Subcutaneous abdominal adipose tissue (tissue), 5 donors: ENCODE results near the gene FKBP2.
A peak's percentile ranks its signal among the peaks of the same experiment; 100 is the strongest.

Experiments
- H3K27ac ChIP-seq: one replicate; pipeline ENCODE4 v1.7.0; 2013; ENCODE audit warnings: low read depth, mild to moderate bottlenecking, inconsistent platforms, low read length, moderate library complexity
- H3K27me3 ChIP-seq, 5 donors: one replicate each; pipeline ENCODE4 v1.7.0; 2013; ENCODE audit warnings: low read length in 5 of 5, inconsistent platforms in 1 of 5; ENCODE audit not compliant: control insufficient read depth in 5 of 5, insufficient read depth in 4 of 5
- H3K36me3 ChIP-seq, 5 donors: one replicate each; pipeline ENCODE4 v1.7.0; 2013; ENCODE audit warnings: low read length in 5 of 5; ENCODE audit not compliant: control insufficient read depth in 5 of 5, insufficient read depth in 5 of 5
- H3K4me1 ChIP-seq, 5 donors: one replicate each; pipeline ENCODE4 v1.7.0; 2013; ENCODE audit warnings: low read length in 5 of 5, mild to moderate bottlenecking in 3 of 5, moderate library complexity in 1 of 5; ENCODE audit not compliant: control insufficient read depth in 5 of 5, insufficient read depth in 5 of 5
- H3K4me3 ChIP-seq, 5 donors: one replicate each; pipeline ENCODE4 v1.7.0; 2013; ENCODE audit warnings: low read length in 5 of 5, low read depth in 1 of 5
- H3K9ac ChIP-seq, 5 donors: one replicate each; pipeline ENCODE4 v1.7.0; 2013; ENCODE audit warnings: low read length in 5 of 5, mild to moderate bottlenecking in 4 of 5, moderate library complexity in 3 of 5
- H3K9me3 ChIP-seq, 5 donors: one replicate each; pipeline ENCODE4 v1.7.0; 2013; ENCODE audit warnings: low read length in 5 of 5; ENCODE audit not compliant: control insufficient read depth in 5 of 5
- donor health status: healthy.
- donor health status: healthy.
- donor health status: healthy.
- donor health status: healthy.
- donor health status: healthy.

The FKBP2 gene

GRCh38 chr11:64206457-64207255 lies 34.2 kb upstream of the FKBP2 start, which contains the start of gene FERMT3:
Gene FERMT3, plus strand, starts transcription at chr11:64206721. Its CDS starts 644 bp downstream, at chr11:64207365.
- peaks cover 2 to 47% (median 31%) of the 10 kb centered on the region in 5 donors for H3K36me3 ChIP-seq

GRCh38 chr11:64207256-64208085 lies 33.4 kb upstream of the FKBP2 start:
- H3K9ac ChIP-seq: peak overlapping the region in 4 of 5 donors; percentile 72 to 85 (median 79)
- peak overlapping the region; percentile 59 to 67 (median 63) for H3K4me3 ChIP-seq
- H3K27me3 ChIP-seq: no peaks in the 10 kb centered on the region
- H3K4me1 ChIP-seq: peaks cover 0 to 47% (median 32%) of the 10 kb centered on the region in 5 donors
- H3K9me3 ChIP-seq: no peaks in the 10 kb centered on the region
- peaks cover 0 to 48% (median 30%) of the 10 kb centered on the region in 5 donors for H3K36me3 ChIP-seq
- H3K27ac ChIP-seq: peak overlapping the region; percentile 75

More at GRCh38 chr11:64206457-64207255, 34.2 kb upstream of the FKBP2 start, which contains the start of gene FERMT3:
- H3K27me3 ChIP-seq: no peaks in the 10 kb centered on the region
- H3K27ac ChIP-seq: peak within 1 kb of the TSS; percentile 75
- peaks cover 0 to 47% (median 32%) of the 10 kb centered on the region in 5 donors for H3K4me1 ChIP-seq
- peak within 1 kb of the TSS; percentile 59 to 67 (median 63) for H3K4me3 ChIP-seq
- H3K9ac ChIP-seq: peak within 1 kb of the TSS in 4 of 5 donors; percentile 72 to 85 (median 79)
- H3K9me3 ChIP-seq: no peaks in the 10 kb centered on the region

- Histone ChIP-seq H3K4me1 (peaks cover 0 to 47% (median 32%) of the 10 kb centered on the region in 5 donors), H3K27ac (peak overlapping the region; percentile 54), H3K27me3 (no peaks in the 10 kb centered on the region), H3K9ac (peak overlapping the region in 4 of 5 donors; percentile 55 to 85 (median 73)), H3K36me3 (peaks cover 0 to 43% (median 23%) of the 10 kb centered on the region in 5 donors), H3K4me3 (peak overlapping the region in 4 of 5 donors; percentile 59 to 67 (median 64)), H3K9me3 (no peaks in the 10 kb centered on the region)
These were observed 32.7 kb upstream of the FKBP2 start for GRCh38 chr11:64208086-64208795.

- Histone ChIP-seq H3K4me1 (peaks cover 0 to 47% (median 32%) of the 10 kb centered on the region in 5 donors), H3K4me3 (peak overlapping the region in 1 of 5 donors; percentile 66), H3K9ac (peak overlapping the region in 1 of 5 donors; percentile 85), H3K27me3 (no peaks in the 10 kb centered on the region), H3K36me3 (peaks cover 0 to 35% (median 15%) of the 10 kb centered on the region in 5 donors), H3K27ac (peak overlapping the region; percentile 54), H3K9me3 (no peaks in the 10 kb centered on the region)
These were observed 31.9 kb upstream of the FKBP2 start for GRCh38 chr11:64208796-64209562.

GRCh38 chr11:64209563-64209843 lies 31.4 kb upstream of the FKBP2 start:
- Histone ChIP-seq H3K27me3 (no peaks in the 10 kb centered on the region), H3K27ac (no peak overlapping the region), H3K9ac (no peak overlapping the region), H3K36me3 (peaks cover 0 to 31% (median 11%) of the 10 kb centered on the region in 5 donors), H3K4me3 (peak overlapping the region in 1 of 5 donors; percentile 66), H3K9me3 (no peaks in the 10 kb centered on the region), H3K4me1 (peaks cover 0 to 42% (median 27%) of the 10 kb centered on the region in 5 donors)

GRCh38 chr11:64210301-64211020 lies 30.4 kb upstream of the FKBP2 start:
- Histone ChIP-seq H3K9me3 (no peaks in the 10 kb centered on the region), H3K9ac (no peak overlapping the region), H3K27ac (no peak overlapping the region), H3K27me3 (no peaks in the 10 kb centered on the region), H3K4me3 (no peak overlapping the region), H3K4me1 (peaks cover 0 to 38% (median 23%) of the 10 kb centered on the region in 5 donors), H3K36me3 (peaks cover 0 to 30% (median 11%) of the 10 kb centered on the region in 5 donors)

GRCh38 chr11:64211181-64211872 lies 29.6 kb upstream of the FKBP2 start:
- H3K36me3 ChIP-seq: peaks cover 0 to 25% (median 8%) of the 10 kb centered on the region in 5 donors
- peaks cover 0 to 30% (median 18%) of the 10 kb centered on the region in 5 donors for H3K4me1 ChIP-seq
- no peak overlapping the region for H3K9ac ChIP-seq
- H3K4me3 ChIP-seq: no peak overlapping the region
- H3K9me3 ChIP-seq: no peaks in the 10 kb centered on the region
- H3K27ac ChIP-seq: no peak overlapping the region
- no peaks in the 10 kb centered on the region for H3K27me3 ChIP-seq

- H3K36me3 ChIP-seq: peaks cover 0 to 41% (median 13%) of the 10 kb centered on the region in 5 donors
- no peak overlapping the region for H3K4me3 ChIP-seq
These were observed 24.0 kb upstream of the FKBP2 start for GRCh38 chr11:64216879-64217278.

More at GRCh38 chr11:64216879-64217278, 24.0 kb upstream of the FKBP2 start:
- Histone ChIP-seq H3K4me1 (no peaks in the 10 kb centered on the region), H3K9ac (no peak overlapping the region), H3K9me3 (no peaks in the 10 kb centered on the region), H3K27ac (no peak overlapping the region), H3K27me3 (no peaks in the 10 kb centered on the region)
